CD14-positive monocyte (primary cell): ENCODE results near the gene NOTO. TPM values are rescaled to one million over a fixed set of nuclear protein-coding genes. Genes with fewer than 3 reads are reported as not detected.

Experiments
- DNase-seq, 3 donors: peaks; one replicate each; pipeline ENCODE4 v3.0.0-alpha.2; 2011 to 2022
- H2AFZ ChIP-seq: 2 replicates; pipeline ENCODE4 v1.6.0; 2012; ENCODE audit warnings: mild to moderate bottlenecking, low read depth, low read length, inconsistent platforms; ENCODE audit not compliant: insufficient read depth, poor library complexity, severe bottlenecking
- H3K27ac ChIP-seq, 2 donors: 1 replicate in 1 of 2; 2 replicates in 1 of 2; pipeline ENCODE4 v1.5.1; 2012 to 2013; ENCODE audit warnings: low read length in 2 of 2, control low read depth in 1 of 2, inconsistent platforms in 1 of 2, low read depth in 1 of 2, mild to moderate bottlenecking in 1 of 2
- H3K27me3 ChIP-seq, 2 donors: one replicate each; pipeline versions ENCODE4 v1.6.0 to v1.6.1; 2011 to 2013; ENCODE audit warnings: low read length in 2 of 2; ENCODE audit not compliant: control insufficient read depth in 2 of 2, insufficient read depth in 2 of 2
- H3K36me3 ChIP-seq, 2 donors: replicated peaks in 1 of 2; 1 replicate in 1 of 2; 2 replicates in 1 of 2; pipeline versions ENCODE4 v1.5.1 to v1.6.1; 2012 to 2013; ENCODE audit warnings: low read length in 2 of 2, control low read depth in 1 of 2, inconsistent platforms in 1 of 2, mild to moderate bottlenecking in 1 of 2; ENCODE audit not compliant: insufficient read depth in 2 of 2, control insufficient read depth in 1 of 2
- H3K4me1 ChIP-seq, 2 donors: 1 replicate in 1 of 2; 2 replicates in 1 of 2; pipeline versions ENCODE4 v1.5.1 to v1.6.1; 2012 to 2013; ENCODE audit warnings: low read length in 2 of 2, control low read depth in 1 of 2, inconsistent platforms in 1 of 2, mild to moderate bottlenecking in 1 of 2, moderate library complexity in 1 of 2; ENCODE audit not compliant: insufficient read depth in 2 of 2, control insufficient read depth in 1 of 2
- H3K4me2 ChIP-seq: replicated peaks from 2 replicates; pipeline ENCODE3; 2012; ENCODE audit warnings: low read length, moderate library complexity, mild to moderate bottlenecking; ENCODE audit not compliant: poor library complexity, severe bottlenecking; ENCODE audit errors: extremely low read depth
- H3K4me3 ChIP-seq, 3 experiments: fragments of 200-600 bp in 1 of 3; sonication (generic) in 1 of 3; replicated peaks in 1 of 3; 1 replicate in 2 of 3; 2 replicates in 1 of 3; pipeline ENCODE4 v1.5.1; 2011 to 2013; ENCODE audit warnings: low read length in 3 of 3, mild to moderate bottlenecking in 3 of 3, control low read depth in 2 of 3, low read depth in 2 of 3, inconsistent platforms in 1 of 3, moderate library complexity in 1 of 3
- H3K79me2 ChIP-seq: 2 replicates; pipeline ENCODE4 v1.6.0; 2012; ENCODE audit warnings: mild to moderate bottlenecking, control low read depth, inconsistent platforms, low read length, moderate library complexity; ENCODE audit not compliant: insufficient read depth
- H3K9ac ChIP-seq: 2 replicates; pipeline ENCODE4 v1.6.0; 2017; ENCODE audit warnings: low read length, mild to moderate bottlenecking; ENCODE audit not compliant: insufficient read depth, poor library complexity, severe bottlenecking
- H3K9me3 ChIP-seq, 2 donors: replicated peaks in 1 of 2; 1 replicate in 1 of 2; 2 replicates in 1 of 2; pipeline versions ENCODE4 v1.5.1 to v1.6.1; 2012 to 2013; ENCODE audit warnings: low read length in 2 of 2, control low read depth in 1 of 2; ENCODE audit not compliant: control insufficient read depth in 1 of 2, insufficient read depth in 1 of 2
- H4K20me1 ChIP-seq: 2 replicates; pipeline ENCODE4 v1.6.0; 2012; ENCODE audit warnings: mild to moderate bottlenecking, low read length, control low read depth, moderate library complexity; ENCODE audit not compliant: insufficient read depth
- H3K27ac Mint-ChIP-seq, 7 donors: one replicate each; pipeline ENCODE4 v1.8.0; 2020; ENCODE audit warnings: mild to moderate bottlenecking in 7 of 7, mixed read lengths in 7 of 7, moderate library complexity in 6 of 7, inconsistent platforms in 2 of 7
- H3K27me3 Mint-ChIP-seq, 3 donors: one replicate each; pipeline ENCODE4 v1.8.0; 2021 to 2022; ENCODE audit warnings: low read depth in 3 of 3, mild to moderate bottlenecking in 3 of 3, mixed read lengths in 3 of 3, moderate library complexity in 3 of 3, inconsistent platforms in 1 of 3
- H3K36me3 Mint-ChIP-seq, 2 donors: one replicate each; pipeline ENCODE4 v1.8.0; 2020; ENCODE audit warnings: mixed read lengths in 2 of 2, inconsistent platforms in 1 of 2, mild to moderate bottlenecking in 1 of 2
- H3K4me1 Mint-ChIP-seq: one replicate; pipeline ENCODE4 v1.8.0; 2020; ENCODE audit warnings: mild to moderate bottlenecking, mixed read lengths
- H3K4me3 Mint-ChIP-seq, 2 donors: one replicate each; pipeline ENCODE4 v1.8.0; 2020; ENCODE audit warnings: mild to moderate bottlenecking in 2 of 2, mixed read lengths in 2 of 2, moderate library complexity in 1 of 2
- H3K9me3 Mint-ChIP-seq, 7 donors: one replicate each; pipeline ENCODE4 v1.8.0; 2020 to 2022; ENCODE audit warnings: mixed read lengths in 7 of 7, mild to moderate bottlenecking in 6 of 7, moderate library complexity in 6 of 7, inconsistent platforms in 2 of 7
- WGBS: methylation state at CpG from one replicate; pipeline ENCODE4 v1.1.5; 2013; ENCODE audit warnings: missing lambda C conversion rate; ENCODE audit not compliant: insufficient coverage; 5-methylcytosine and 5-hydroxymethylcytosine counted together
- intact Hi-C, 2 donors: fragments of 100-400 bp; cut with micrococcal nuclease; formaldehyde crosslinking; loops; one replicate each; pipeline versions ENCODE4 v1.15.0 to v1.15.1; 2023
- polyA plus RNA-seq, 3 donors: library from polyadenylated mRNA; depleted of rRNA in 1 of 3; unstranded in 2 of 3; stranded (reverse) in 1 of 3; fragments of 300-500 nt in 2 of 3; fragments of >200 nt in 1 of 3; fragmentation: Illumina TruSeq in 2 of 3; gene quantifications; 1 replicate in 2 of 3; 2 replicates in 1 of 3; pipeline ENCODE4 v1.2.3, GENCODE V29; 2012 to 2021
- TF ChIP-seq, protein P1 (sequence below): fragments of 200-600 bp; IDR thresholded peaks from one replicate; pipeline ENCODE4 v1.8.0; 2022; ENCODE audit warnings: antibody characterized with exemption, mild to moderate bottlenecking

Gene NOTO
- polyA plus RNA-seq, 3 donors: not detected

DNA sequence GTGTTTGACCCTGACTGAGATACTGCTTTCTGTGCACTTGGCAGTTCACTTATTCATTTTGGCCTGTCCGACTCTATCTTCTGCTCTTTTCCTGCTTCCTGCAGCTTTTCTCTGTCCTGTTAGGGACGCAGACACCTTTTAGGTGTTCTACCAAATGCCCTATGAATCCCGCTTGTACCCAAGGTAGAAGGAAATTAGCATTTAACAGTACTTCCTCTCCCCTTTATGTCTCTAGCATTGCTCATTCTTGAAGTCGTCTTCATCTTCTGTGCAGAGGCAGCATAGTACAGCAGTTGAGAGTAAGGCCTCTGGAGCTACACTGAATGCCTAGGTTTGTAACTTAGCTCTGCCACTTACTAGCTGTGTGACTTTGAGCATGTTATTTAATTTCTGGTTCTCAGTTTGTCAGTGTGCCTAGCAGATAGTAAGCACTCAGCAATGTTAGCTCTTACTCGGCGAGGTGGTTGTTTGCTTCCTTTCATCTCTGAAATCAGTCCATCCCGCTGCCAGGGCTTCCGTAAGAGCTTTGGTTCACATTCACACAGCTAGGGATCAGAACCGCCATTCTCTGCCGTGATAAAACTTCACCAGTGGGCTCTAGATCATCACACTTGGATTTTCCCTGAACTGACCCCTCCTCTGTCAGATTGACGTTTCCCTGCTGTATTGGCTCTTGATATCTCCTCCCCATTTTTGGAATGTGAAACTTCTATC, 33.1 kb downstream of the NOTO start:
- peak overlapping the region in 4 of 7 donors; percentile 7 to 93 (median 51) for H3K27ac Mint-ChIP-seq
- no peak for DNase-seq
- intact Hi-C loops: loop anchor here in 1 of 2 donors (10.0 kb wide), 1 partner anchor 149 kb away; the partner anchor contains the start of gene ALMS1
- peak overlapping the region; percentile 88 for H3K9ac ChIP-seq
- H3K4me3 ChIP-seq: peak overlapping the region in 1 of 3 experiments; percentile 84
- peaks cover 57% of the 10 kb centered on the region for H4K20me1 ChIP-seq
- H3K27me3 ChIP-seq: no peaks in the 10 kb centered on the region
- H3K27ac ChIP-seq: peak overlapping the region in 1 of 2 donors; percentile 87
- H3K79me2 ChIP-seq: peaks cover 61% of the 10 kb centered on the region
- peaks cover 24 to 35% of the 10 kb centered on the region in 2 donors for H3K4me1 ChIP-seq
- no peaks in the 10 kb centered on the region for H3K9me3 ChIP-seq
- 75% methylated on average over 9 of the region's 11 CpGs for WGBS
- peaks cover 16 to 34% of the 10 kb centered on the region in 2 donors for H3K36me3 ChIP-seq
- TF ChIP-seq, protein P1, sequence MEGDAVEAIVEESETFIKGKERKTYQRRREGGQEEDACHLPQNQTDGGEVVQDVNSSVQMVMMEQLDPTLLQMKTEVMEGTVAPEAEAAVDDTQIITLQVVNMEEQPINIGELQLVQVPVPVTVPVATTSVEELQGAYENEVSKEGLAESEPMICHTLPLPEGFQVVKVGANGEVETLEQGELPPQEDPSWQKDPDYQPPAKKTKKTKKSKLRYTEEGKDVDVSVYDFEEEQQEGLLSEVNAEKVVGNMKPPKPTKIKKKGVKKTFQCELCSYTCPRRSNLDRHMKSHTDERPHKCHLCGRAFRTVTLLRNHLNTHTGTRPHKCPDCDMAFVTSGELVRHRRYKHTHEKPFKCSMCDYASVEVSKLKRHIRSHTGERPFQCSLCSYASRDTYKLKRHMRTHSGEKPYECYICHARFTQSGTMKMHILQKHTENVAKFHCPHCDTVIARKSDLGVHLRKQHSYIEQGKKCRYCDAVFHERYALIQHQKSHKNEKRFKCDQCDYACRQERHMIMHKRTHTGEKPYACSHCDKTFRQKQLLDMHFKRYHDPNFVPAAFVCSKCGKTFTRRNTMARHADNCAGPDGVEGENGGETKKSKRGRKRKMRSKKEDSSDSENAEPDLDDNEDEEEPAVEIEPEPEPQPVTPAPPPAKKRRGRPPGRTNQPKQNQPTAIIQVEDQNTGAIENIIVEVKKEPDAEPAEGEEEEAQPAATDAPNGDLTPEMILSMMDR: no peak
- H3K27me3 Mint-ChIP-seq: peaks cover 0 to 1% (median 0%) of the 10 kb centered on the region in 3 donors
- H3K9me3 Mint-ChIP-seq: no peaks in the 10 kb centered on the region
- peak overlapping the region; percentile 84 for H3K4me2 ChIP-seq
- peaks cover 13 to 16% of the 10 kb centered on the region in 2 donors for H3K36me3 Mint-ChIP-seq
- peaks cover 26% of the 10 kb centered on the region for H3K4me1 Mint-ChIP-seq
- H2AFZ ChIP-seq: peak overlapping the region; percentile 91
- peak overlapping the region; percentile 89 to 95 for H3K4me3 Mint-ChIP-seq

DNA sequence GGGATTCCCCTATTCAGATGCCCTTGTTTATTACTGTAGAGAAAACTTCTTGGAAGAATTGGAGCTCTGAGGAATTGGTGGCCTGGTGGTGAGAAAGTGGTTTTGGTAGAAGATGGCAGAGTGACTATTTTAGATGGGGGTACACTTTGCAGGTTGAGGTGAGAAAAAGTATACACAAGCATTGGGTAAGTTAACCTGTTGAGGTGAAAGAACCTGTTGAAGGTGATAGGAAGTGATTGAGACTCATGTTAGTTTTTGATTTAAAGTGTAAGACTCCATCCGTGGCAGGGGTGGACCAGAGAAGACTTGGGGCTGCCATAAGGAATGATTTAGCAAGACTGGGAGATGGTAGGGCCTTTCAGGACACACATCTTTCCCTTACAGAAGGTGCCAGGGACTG, 34.8 kb downstream of the NOTO start:
- peak overlapping the region in 3 of 7 donors; percentile 17 to 44 (median 37) for H3K27ac Mint-ChIP-seq
- TF ChIP-seq, protein P1: no peak
- intact Hi-C loops: loop anchor here in 1 of 2 donors (10.0 kb wide), 1 partner anchor 148 kb away; the partner anchor contains the start of gene ALMS1
- no peak for DNase-seq
- Histone ChIP-seq H3K4me1 (peaks cover 24 to 34% of the 10 kb centered on the region in 2 donors), H3K27ac (no peak overlapping the region), H3K79me2 (peaks cover 69% of the 10 kb centered on the region), H3K9ac (no peak overlapping the region), H3K27me3 (no peaks in the 10 kb centered on the region), H3K36me3 (peaks cover 25 to 51% of the 10 kb centered on the region in 2 donors), H3K4me3 (no peak overlapping the region), H3K9me3 (no peaks in the 10 kb centered on the region), H4K20me1 (peaks cover 61% of the 10 kb centered on the region), H2AFZ (no peak overlapping the region), H3K4me2 (no peak overlapping the region)
- H3K27me3 Mint-ChIP-seq: peaks cover 0 to 1% (median 0%) of the 10 kb centered on the region in 3 donors
- H3K4me3 Mint-ChIP-seq: no peak overlapping the region
- peaks cover 26% of the 10 kb centered on the region for H3K4me1 Mint-ChIP-seq
- no peaks in the 10 kb centered on the region for H3K9me3 Mint-ChIP-seq
- H3K36me3 Mint-ChIP-seq: peaks cover 21 to 30% of the 10 kb centered on the region in 2 donors
- WGBS: no CpG with 5 or more reads among the region's 1 CpG
